GM23338 (cell line): ENCODE measurements around the gene PHF23.

Experiments used
- ETS1 ChIP-seq: IDR thresholded peaks from 2 replicates; pipeline ENCODE4 v1.6.1; 2016; ENCODE audit warnings: antibody characterized with exemption
- EZH2 ChIP-seq: fragments of 200-600 bp; sonication (generic); IDR thresholded peaks from one replicate; pipeline ENCODE4 v1.8.0; 2017; ENCODE audit warnings: antibody characterized with exemption, mild to moderate bottlenecking, low read depth; ENCODE audit not compliant: unreplicated experiment
- EZH2phosphoT487 ChIP-seq: fragments of 200-600 bp; sonication (generic); IDR thresholded peaks from one replicate; pipeline ENCODE4 v1.8.1; 2018; ENCODE audit warnings: antibody characterized with exemption; ENCODE audit not compliant: unreplicated experiment
- ZNF462 ChIP-seq: fragments of 250-450 bp; sonication (Bioruptor Pico); IDR thresholded peaks from 2 replicates; pipeline ENCODE4 v1.5.0; 2020; ENCODE audit warnings: mild to moderate bottlenecking, moderate library complexity
- TF ChIP-seq, protein P1 (sequence below), 2 experiments: fragments of 200-600 bp in 1 of 2; sonication (generic) in 1 of 2; conservative IDR thresholded peaks; 2 replicates each; pipeline versions ENCODE4 v1.5.1 to v1.6.1; 2016 to 2017; ENCODE audit warnings: antibody characterized with exemption in 2 of 2, low read depth in 2 of 2, mild to moderate bottlenecking in 2 of 2, moderate library complexity in 1 of 2

- TF ChIP-seq ETS1, result no peak
- TF ChIP-seq, protein P1, sequence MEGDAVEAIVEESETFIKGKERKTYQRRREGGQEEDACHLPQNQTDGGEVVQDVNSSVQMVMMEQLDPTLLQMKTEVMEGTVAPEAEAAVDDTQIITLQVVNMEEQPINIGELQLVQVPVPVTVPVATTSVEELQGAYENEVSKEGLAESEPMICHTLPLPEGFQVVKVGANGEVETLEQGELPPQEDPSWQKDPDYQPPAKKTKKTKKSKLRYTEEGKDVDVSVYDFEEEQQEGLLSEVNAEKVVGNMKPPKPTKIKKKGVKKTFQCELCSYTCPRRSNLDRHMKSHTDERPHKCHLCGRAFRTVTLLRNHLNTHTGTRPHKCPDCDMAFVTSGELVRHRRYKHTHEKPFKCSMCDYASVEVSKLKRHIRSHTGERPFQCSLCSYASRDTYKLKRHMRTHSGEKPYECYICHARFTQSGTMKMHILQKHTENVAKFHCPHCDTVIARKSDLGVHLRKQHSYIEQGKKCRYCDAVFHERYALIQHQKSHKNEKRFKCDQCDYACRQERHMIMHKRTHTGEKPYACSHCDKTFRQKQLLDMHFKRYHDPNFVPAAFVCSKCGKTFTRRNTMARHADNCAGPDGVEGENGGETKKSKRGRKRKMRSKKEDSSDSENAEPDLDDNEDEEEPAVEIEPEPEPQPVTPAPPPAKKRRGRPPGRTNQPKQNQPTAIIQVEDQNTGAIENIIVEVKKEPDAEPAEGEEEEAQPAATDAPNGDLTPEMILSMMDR (conservative IDR thresholded peaks at IDR 0.05; ENCODE audit: low read depth in 2 of 2), result no peak
- no peak for TF ChIP-seq EZH2phosphoT487
- no peak for TF ChIP-seq ZNF462
- no peak for TF ChIP-seq EZH2
Measured at GRCh38 chr17:7203391-7203790, 35.9 kb downstream of the PHF23 start.
